ENCODE results near the gene MRM1. TPM values are rescaled to one million over a fixed set of nuclear protein-coding genes. Genes with fewer than 3 reads are reported as not detected.

MRM1 gene
- total and polyA plus RNA-seq, 9 of the 15 experiments (the other 6 are each of a cell fraction or from before 2014, with no cell fraction given), result 0.61 to 28.4 (median 21.5) TPM

DNA sequence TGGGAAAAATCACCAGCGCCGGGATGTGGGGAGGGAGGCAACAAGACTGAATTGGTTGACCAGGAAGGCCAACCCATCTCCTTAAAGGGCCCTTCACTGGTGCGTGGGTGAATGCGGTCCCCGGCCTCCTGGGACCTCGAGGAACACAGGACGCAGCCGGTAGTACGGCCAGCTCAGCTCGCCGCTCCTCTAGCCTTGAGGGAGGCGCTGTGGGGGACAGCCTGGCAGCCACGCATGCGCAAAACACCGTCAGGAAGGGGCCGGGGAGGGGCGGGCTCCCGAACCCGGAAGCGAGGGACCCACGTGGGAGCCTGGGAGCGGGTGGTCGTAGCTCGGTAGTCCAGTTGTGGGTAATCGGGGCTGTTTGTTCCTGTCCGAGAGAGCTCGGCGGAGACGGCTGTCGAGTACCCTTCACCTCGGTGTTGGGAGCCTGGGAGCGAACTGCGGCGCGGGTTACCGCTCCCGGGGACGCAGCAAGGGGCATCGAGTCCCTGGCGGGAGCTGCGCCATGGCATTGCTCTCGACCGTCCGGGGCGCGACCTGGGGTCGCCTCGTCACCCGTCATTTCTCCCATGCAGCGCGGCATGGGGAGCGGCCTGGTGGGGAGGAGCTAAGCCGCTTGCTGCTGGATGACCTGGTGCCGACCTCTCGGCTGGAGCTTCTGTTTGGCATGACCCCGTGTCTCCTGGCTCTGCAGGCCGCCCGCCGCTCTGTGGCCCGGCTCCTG, at the start of gene MRM1 (continued):
- TF ChIP-seq, protein P1, sequence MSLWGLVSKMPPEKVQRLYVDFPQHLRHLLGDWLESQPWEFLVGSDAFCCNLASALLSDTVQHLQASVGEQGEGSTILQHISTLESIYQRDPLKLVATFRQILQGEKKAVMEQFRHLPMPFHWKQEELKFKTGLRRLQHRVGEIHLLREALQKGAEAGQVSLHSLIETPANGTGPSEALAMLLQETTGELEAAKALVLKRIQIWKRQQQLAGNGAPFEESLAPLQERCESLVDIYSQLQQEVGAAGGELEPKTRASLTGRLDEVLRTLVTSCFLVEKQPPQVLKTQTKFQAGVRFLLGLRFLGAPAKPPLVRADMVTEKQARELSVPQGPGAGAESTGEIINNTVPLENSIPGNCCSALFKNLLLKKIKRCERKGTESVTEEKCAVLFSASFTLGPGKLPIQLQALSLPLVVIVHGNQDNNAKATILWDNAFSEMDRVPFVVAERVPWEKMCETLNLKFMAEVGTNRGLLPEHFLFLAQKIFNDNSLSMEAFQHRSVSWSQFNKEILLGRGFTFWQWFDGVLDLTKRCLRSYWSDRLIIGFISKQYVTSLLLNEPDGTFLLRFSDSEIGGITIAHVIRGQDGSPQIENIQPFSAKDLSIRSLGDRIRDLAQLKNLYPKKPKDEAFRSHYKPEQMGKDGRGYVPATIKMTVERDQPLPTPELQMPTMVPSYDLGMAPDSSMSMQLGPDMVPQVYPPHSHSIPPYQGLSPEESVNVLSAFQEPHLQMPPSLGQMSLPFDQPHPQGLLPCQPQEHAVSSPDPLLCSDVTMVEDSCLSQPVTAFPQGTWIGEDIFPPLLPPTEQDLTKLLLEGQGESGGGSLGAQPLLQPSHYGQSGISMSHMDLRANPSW (CRISPR knock-in tag; IDR thresholded peaks at IDR 0.05), result no peak
- TF ChIP-seq PRMT5 (CRISPR knock-in tag; IDR thresholded peaks at IDR 0.05), result no peak
- no peak for TF ChIP-seq GATAD2A (IDR thresholded peaks at IDR 0.05)
- peak; percentile 86 for TF ChIP-seq POLR2B (IDR thresholded peaks at IDR 0.05; ENCODE audit: low read depth, partially characterized antibody)
- TF ChIP-seq, protein P2, sequence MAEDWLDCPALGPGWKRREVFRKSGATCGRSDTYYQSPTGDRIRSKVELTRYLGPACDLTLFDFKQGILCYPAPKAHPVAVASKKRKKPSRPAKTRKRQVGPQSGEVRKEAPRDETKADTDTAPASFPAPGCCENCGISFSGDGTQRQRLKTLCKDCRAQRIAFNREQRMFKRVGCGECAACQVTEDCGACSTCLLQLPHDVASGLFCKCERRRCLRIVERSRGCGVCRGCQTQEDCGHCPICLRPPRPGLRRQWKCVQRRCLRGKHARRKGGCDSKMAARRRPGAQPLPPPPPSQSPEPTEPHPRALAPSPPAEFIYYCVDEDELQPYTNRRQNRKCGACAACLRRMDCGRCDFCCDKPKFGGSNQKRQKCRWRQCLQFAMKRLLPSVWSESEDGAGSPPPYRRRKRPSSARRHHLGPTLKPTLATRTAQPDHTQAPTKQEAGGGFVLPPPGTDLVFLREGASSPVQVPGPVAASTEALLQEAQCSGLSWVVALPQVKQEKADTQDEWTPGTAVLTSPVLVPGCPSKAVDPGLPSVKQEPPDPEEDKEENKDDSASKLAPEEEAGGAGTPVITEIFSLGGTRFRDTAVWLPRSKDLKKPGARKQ (CRISPR knock-in tag; IDR thresholded peaks at IDR 0.05), result no peak
- TF ChIP-seq, protein P3, sequence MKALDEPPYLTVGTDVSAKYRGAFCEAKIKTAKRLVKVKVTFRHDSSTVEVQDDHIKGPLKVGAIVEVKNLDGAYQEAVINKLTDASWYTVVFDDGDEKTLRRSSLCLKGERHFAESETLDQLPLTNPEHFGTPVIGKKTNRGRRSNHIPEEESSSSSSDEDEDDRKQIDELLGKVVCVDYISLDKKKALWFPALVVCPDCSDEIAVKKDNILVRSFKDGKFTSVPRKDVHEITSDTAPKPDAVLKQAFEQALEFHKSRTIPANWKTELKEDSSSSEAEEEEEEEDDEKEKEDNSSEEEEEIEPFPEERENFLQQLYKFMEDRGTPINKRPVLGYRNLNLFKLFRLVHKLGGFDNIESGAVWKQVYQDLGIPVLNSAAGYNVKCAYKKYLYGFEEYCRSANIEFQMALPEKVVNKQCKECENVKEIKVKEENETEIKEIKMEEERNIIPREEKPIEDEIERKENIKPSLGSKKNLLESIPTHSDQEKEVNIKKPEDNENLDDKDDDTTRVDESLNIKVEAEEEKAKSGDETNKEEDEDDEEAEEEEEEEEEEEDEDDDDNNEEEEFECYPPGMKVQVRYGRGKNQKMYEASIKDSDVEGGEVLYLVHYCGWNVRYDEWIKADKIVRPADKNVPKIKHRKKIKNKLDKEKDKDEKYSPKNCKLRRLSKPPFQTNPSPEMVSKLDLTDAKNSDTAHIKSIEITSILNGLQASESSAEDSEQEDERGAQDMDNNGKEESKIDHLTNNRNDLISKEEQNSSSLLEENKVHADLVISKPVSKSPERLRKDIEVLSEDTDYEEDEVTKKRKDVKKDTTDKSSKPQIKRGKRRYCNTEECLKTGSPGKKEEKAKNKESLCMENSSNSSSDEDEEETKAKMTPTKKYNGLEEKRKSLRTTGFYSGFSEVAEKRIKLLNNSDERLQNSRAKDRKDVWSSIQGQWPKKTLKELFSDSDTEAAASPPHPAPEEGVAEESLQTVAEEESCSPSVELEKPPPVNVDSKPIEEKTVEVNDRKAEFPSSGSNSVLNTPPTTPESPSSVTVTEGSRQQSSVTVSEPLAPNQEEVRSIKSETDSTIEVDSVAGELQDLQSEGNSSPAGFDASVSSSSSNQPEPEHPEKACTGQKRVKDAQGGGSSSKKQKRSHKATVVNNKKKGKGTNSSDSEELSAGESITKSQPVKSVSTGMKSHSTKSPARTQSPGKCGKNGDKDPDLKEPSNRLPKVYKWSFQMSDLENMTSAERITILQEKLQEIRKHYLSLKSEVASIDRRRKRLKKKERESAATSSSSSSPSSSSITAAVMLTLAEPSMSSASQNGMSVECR (CRISPR knock-in tag; IDR thresholded peaks at IDR 0.05), result peak; percentile 93
- peak; percentile 92 to 99 for TF ChIP-seq SIN3A (IDR thresholded peaks at IDR 0.05; ENCODE audit: borderline replicate concordance in 2 of 2, control insufficient read depth in 1 of 2, low read depth in 2 of 2, low read length in 2 of 2)
- peak; percentile 63; the same call in 1 of the 2 replicates for TF ChIP-seq JUN (IDR thresholded peaks at IDR 0.05; ENCODE audit: borderline replicate concordance, low read depth, low read length)
- TF ChIP-seq JUN (CRISPR knock-in tag; IDR thresholded peaks at IDR 0.05; ENCODE audit: borderline replicate concordance), result peak; percentile 16; the same call in 1 of the 2 replicates
- 0 out of 2 replicates have a peak, but pooled peaks have one; percentile 37 for TF ChIP-seq BRD4 (IDR thresholded peaks at IDR 0.05)
- peak; percentile 27; the same call in 1 of the 2 replicates for TF ChIP-seq RB1 (IDR thresholded peaks at IDR 0.05; ENCODE audit: low read depth)
- no peak for TF ChIP-seq ZNF707 (CRISPR knock-in tag; conservative IDR thresholded peaks at IDR 0.05)
- TF ChIP-seq, protein P4, sequence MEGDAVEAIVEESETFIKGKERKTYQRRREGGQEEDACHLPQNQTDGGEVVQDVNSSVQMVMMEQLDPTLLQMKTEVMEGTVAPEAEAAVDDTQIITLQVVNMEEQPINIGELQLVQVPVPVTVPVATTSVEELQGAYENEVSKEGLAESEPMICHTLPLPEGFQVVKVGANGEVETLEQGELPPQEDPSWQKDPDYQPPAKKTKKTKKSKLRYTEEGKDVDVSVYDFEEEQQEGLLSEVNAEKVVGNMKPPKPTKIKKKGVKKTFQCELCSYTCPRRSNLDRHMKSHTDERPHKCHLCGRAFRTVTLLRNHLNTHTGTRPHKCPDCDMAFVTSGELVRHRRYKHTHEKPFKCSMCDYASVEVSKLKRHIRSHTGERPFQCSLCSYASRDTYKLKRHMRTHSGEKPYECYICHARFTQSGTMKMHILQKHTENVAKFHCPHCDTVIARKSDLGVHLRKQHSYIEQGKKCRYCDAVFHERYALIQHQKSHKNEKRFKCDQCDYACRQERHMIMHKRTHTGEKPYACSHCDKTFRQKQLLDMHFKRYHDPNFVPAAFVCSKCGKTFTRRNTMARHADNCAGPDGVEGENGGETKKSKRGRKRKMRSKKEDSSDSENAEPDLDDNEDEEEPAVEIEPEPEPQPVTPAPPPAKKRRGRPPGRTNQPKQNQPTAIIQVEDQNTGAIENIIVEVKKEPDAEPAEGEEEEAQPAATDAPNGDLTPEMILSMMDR (IDR thresholded peaks at IDR 0.05 in 2 of 3, conservative IDR thresholded peaks at IDR 0.05 in 1 of 3; ENCODE audit: insufficient read depth in 2 of 3, low read depth in 1 of 3, low read length in 3 of 3), result peak; percentile 22 to 34 (median 30); a peak in 3 of 6 replicates
- TF ChIP-seq NELFE (IDR thresholded peaks at IDR 0.05; ENCODE audit: insufficient read depth, insufficient read length), result no peak
